HepG2 (cell line): ENCODE results near the gene PDIA4.

Experiments
- CENPT ChIP-seq: sonication (generic); formaldehyde crosslinking; IDR thresholded peaks from 2 replicates; pipeline ENCODE4 v1.8.0; 2022; ENCODE audit warnings: low read depth, mild to moderate bottlenecking, moderate library complexity, missing genetic modification reagents
- CHCHD3 ChIP-seq: sonication (generic); formaldehyde crosslinking; IDR thresholded peaks from 2 replicates; pipeline ENCODE4 v1.8.0; 2022; ENCODE audit warnings: mild to moderate bottlenecking, missing genetic modification reagents, moderate library complexity
- CTCF ChIP-seq: sonication (generic); formaldehyde crosslinking; IDR thresholded peaks from 2 replicates; pipeline ENCODE4 v1.5.0; 2020; ENCODE audit warnings: mild to moderate bottlenecking, missing genetic modification reagents, moderate library complexity
- EP300 ChIP-seq, 3 experiments: sonication (generic) in 1 of 3; formaldehyde crosslinking in 1 of 3; IDR thresholded peaks; 2 replicates each; pipeline versions ENCODE4 v1.5.1 to v1.6.1; 2011 to 2020; ENCODE audit warnings: low read depth in 2 of 3, low read length in 2 of 3, borderline replicate concordance in 1 of 3, improper control_type of control experiment in 1 of 3, mild to moderate bottlenecking in 1 of 3, missing genetic modification reagents in 1 of 3, moderate library complexity in 1 of 3
- ETS1 ChIP-seq: sonication (generic); formaldehyde crosslinking; IDR thresholded peaks from 2 replicates; pipeline ENCODE4 v1.4.0; 2020; ENCODE audit warnings: missing genetic modification reagents
- EZH2 ChIP-seq: conservative IDR thresholded peaks from 2 replicates; pipeline ENCODE4 v1.6.1; 2012; ENCODE audit warnings: mild to moderate bottlenecking, low read depth, low read length, moderate library complexity
- FOXM1 ChIP-seq: sonication (generic); formaldehyde crosslinking; IDR thresholded peaks from 2 replicates; pipeline ENCODE4 v1.5.0; 2020; ENCODE audit warnings: missing genetic modification reagents
- MYC ChIP-seq: sonication (generic); formaldehyde crosslinking; IDR thresholded peaks from 2 replicates; pipeline ENCODE4 v1.9.0; 2021; ENCODE audit warnings: missing genetic modification reagents, borderline replicate concordance
- PATZ1 ChIP-seq: sonication (generic); formaldehyde crosslinking; IDR thresholded peaks from 2 replicates; pipeline ENCODE4 v1.4.0; 2020; ENCODE audit warnings: missing genetic modification reagents
- REST ChIP-seq, 2 experiments: IDR thresholded peaks; 2 replicates each; pipeline ENCODE4 v1.6.1; 2011 to 2012; ENCODE audit warnings: low read length in 2 of 2, borderline replicate concordance in 1 of 2, low read depth in 1 of 2, mild to moderate bottlenecking in 1 of 2, moderate library complexity in 1 of 2
- RNF2 ChIP-seq: fragments of 450-650 bp; conservative IDR thresholded peaks from 2 replicates; pipeline ENCODE4 v1.6.1; 2016; ENCODE audit warnings: low read depth
- ZNF605 ChIP-seq: sonication (generic); formaldehyde crosslinking; IDR thresholded peaks from 2 replicates; pipeline ENCODE4 v1.8.0; 2022; ENCODE audit warnings: mild to moderate bottlenecking, missing genetic modification reagents
- ZNF687 ChIP-seq: sonication (generic); formaldehyde crosslinking; IDR thresholded peaks from 2 replicates; pipeline ENCODE4 v1.5.1; 2020; ENCODE audit warnings: mild to moderate bottlenecking, missing genetic modification reagents, moderate library complexity

GRCh38 chr7:148982654-148983199 is 45.6 kb downstream of the PDIA4 start:
- TF ChIP-seq ETS1 (CRISPR knock-in tag), result no peak
- no peak for TF ChIP-seq FOXM1 (CRISPR knock-in tag)
- TF ChIP-seq MYC (CRISPR knock-in tag), result no peak
- TF ChIP-seq RNF2, result no peak
- TF ChIP-seq ZNF687 (CRISPR knock-in tag), result no peak
- TF ChIP-seq CTCF (CRISPR knock-in tag), result no peak
- TF ChIP-seq PATZ1 (CRISPR knock-in tag), result peak; percentile 44; the same call in 1 of the 2 replicates
- no peak for TF ChIP-seq ZNF605 (CRISPR knock-in tag)
- no peak for TF ChIP-seq REST (IDR thresholded peaks at IDR 0.05; ENCODE audit: borderline replicate concordance in 1 of 2, low read depth in 1 of 2, low read length in 2 of 2)
- TF ChIP-seq CENPT (CRISPR knock-in tag), result no peak
- no peak for TF ChIP-seq EZH2
- no peak for TF ChIP-seq EP300 (IDR thresholded peaks at IDR 0.05; ENCODE audit: low read depth in 2 of 2, low read length in 2 of 2)
- no peak for TF ChIP-seq EP300 (CRISPR knock-in tag; IDR thresholded peaks at IDR 0.05; ENCODE audit: borderline replicate concordance)
- TF ChIP-seq CHCHD3 (CRISPR knock-in tag), result no peak
